Gastrocnemius medialis (tissue), 4 donors: ENCODE results near the gene CACNA1H. TPM values are rescaled to one million over a fixed set of nuclear protein-coding genes. Genes with fewer than 3 reads are reported as not detected.
"Not testable (repeated sequence)": the region's sequence is repeated elsewhere in the genome, so short reads cannot be mapped to it uniquely, and the experiment has no call there.

Source experiments
- ATAC-seq, 2 donors: fragments of 150-250 bp; one replicate each; pipeline ENCODE4 v1.9.1; 2016
- DNase-seq, 2 donors: peaks; one replicate each; pipeline ENCODE4 v3.0.0-alpha.2; 2019
- H3K27ac ChIP-seq, 4 donors: fragments of 200-600 bp; sonication (generic); 1 replicate in 1 of 4; 2 replicates in 3 of 4; pipeline ENCODE4 v1.5.1; 2016 to 2018; ENCODE audit warnings: mild to moderate bottlenecking in 2 of 4, moderate library complexity in 1 of 4
- H3K27me3 ChIP-seq, 3 donors: fragments of 200-600 bp; sonication (generic) in 2 of 3; 1 replicate in 1 of 3; 2 replicates in 2 of 3; pipeline versions ENCODE4 v1.5.1 to v1.6.0; 2016 to 2019; ENCODE audit warnings: mild to moderate bottlenecking in 1 of 3, moderate library complexity in 1 of 3
- H3K36me3 ChIP-seq, 2 donors: fragments of 200-600 bp; sonication (generic) in 1 of 2; one replicate each; pipeline ENCODE4 v1.5.1; 2017 to 2018
- H3K4me1 ChIP-seq, 2 donors: fragments of 200-600 bp; sonication (generic) in 1 of 2; one replicate each; pipeline ENCODE4 v1.5.1; 2016 to 2017; ENCODE audit warnings: mild to moderate bottlenecking in 2 of 2
- H3K4me3 ChIP-seq, 4 donors: fragments of 200-600 bp; sonication (generic) in 3 of 4; 1 replicate in 1 of 4; 2 replicates in 3 of 4; pipeline ENCODE4 v1.5.1; 2016 to 2019; ENCODE audit warnings: mild to moderate bottlenecking in 2 of 4
- H3K9me3 ChIP-seq, 3 donors: fragments of 200-600 bp; sonication (generic) in 2 of 3; 1 replicate in 1 of 3; 2 replicates in 2 of 3; pipeline ENCODE4 v1.5.1; 2016 to 2019
- POLR2A ChIP-seq, 2 donors: fragments of 450-650 bp; IDR thresholded peaks; one replicate each; pipeline ENCODE4 v1.6.1; 2017; ENCODE audit warnings: antibody characterized with exemption in 2 of 2, mild to moderate bottlenecking in 2 of 2, moderate library complexity in 2 of 2
- in situ Hi-C, 4 donors: fragments of 200-750 bp; cut with MboI; loops; one replicate each; pipeline versions ENCODE4 v1.15.0 to v1.8.0; 2017; ENCODE audit warnings: low sequenced_read_pairs in 4 of 4
- intact Hi-C: fragments of 100-400 bp; cut with DNase I; formaldehyde crosslinking; loops from one replicate; pipeline ENCODE4 v1.15.1; 2023; ENCODE audit warnings: low total_unique reads
- total RNA-seq, 4 donors: library from RNA; depleted of rRNA; stranded (reverse); fragments of >200 nt; gene quantifications; one replicate each; pipeline versions ENCODE4 v1.1.0 to v1.2.3, GENCODE V29; 2016
- TF ChIP-seq, protein P1 (sequence below), 5 experiments: fragments of 450-650 bp in 3 of 5; fragments of 200-600 bp in 2 of 5; sonication (generic) in 2 of 5; IDR thresholded peaks in 4 of 5; conservative IDR thresholded peaks in 1 of 5; 1 replicate in 4 of 5; 2 replicates in 1 of 5; pipeline ENCODE4 v1.5.1; 2016 to 2019; ENCODE audit warnings: antibody characterized with exemption in 5 of 5, mild to moderate bottlenecking in 3 of 5, moderate library complexity in 3 of 5

Gene CACNA1H
- total RNA-seq, 4 donors from 2014 or later: 3.7 to 12.8 (median 4.5) TPM

GRCh38 chr16:1182316-1182671 lies 29.4 kb downstream of the CACNA1H start:
- Histone ChIP-seq H3K27me3 (peaks cover 17 to 58% (median 55%) of the 10 kb centered on the region in 3 donors), H3K9me3 (no peaks in the 10 kb centered on the region), H3K27ac (peak overlapping the region in 2 of 4 donors; percentile 58 to 64), H3K4me1 (peaks cover 0 to 7% of the 10 kb centered on the region in 2 donors), H3K4me3 (no peak overlapping the region), H3K36me3 (no peaks in the 10 kb centered on the region)
- no peak for ATAC-seq
- intact Hi-C loops (no loop called here), in situ Hi-C loops (no loop called here)
- DNase-seq: peak; percentile 6 to 35
- no peak for TF ChIP-seq POLR2A (IDR thresholded peaks at IDR 0.05)
- TF ChIP-seq, protein P1, sequence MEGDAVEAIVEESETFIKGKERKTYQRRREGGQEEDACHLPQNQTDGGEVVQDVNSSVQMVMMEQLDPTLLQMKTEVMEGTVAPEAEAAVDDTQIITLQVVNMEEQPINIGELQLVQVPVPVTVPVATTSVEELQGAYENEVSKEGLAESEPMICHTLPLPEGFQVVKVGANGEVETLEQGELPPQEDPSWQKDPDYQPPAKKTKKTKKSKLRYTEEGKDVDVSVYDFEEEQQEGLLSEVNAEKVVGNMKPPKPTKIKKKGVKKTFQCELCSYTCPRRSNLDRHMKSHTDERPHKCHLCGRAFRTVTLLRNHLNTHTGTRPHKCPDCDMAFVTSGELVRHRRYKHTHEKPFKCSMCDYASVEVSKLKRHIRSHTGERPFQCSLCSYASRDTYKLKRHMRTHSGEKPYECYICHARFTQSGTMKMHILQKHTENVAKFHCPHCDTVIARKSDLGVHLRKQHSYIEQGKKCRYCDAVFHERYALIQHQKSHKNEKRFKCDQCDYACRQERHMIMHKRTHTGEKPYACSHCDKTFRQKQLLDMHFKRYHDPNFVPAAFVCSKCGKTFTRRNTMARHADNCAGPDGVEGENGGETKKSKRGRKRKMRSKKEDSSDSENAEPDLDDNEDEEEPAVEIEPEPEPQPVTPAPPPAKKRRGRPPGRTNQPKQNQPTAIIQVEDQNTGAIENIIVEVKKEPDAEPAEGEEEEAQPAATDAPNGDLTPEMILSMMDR (IDR thresholded peaks at IDR 0.05 in 4 of 5, conservative IDR thresholded peaks at IDR 0.05 in 1 of 5): no peak

GRCh38 chr16:1182950-1183907 lies 30.3 kb downstream of the CACNA1H start:
- ATAC-seq (no peak), DNase-seq (no peak)
- H3K27ac ChIP-seq: peak overlapping the region in 2 of 4 donors; percentile 58 to 64
- H3K4me3 ChIP-seq: no peak overlapping the region
- H3K9me3 ChIP-seq: no peaks in the 10 kb centered on the region
- no peaks in the 10 kb centered on the region for H3K36me3 ChIP-seq
- in situ Hi-C loops: no loop called here
- peaks cover 17 to 55% (median 55%) of the 10 kb centered on the region in 3 donors for H3K27me3 ChIP-seq
- intact Hi-C loops: no loop called here
- TF ChIP-seq POLR2A (IDR thresholded peaks at IDR 0.05): no peak
- TF ChIP-seq, protein P1 (IDR thresholded peaks at IDR 0.05 in 4 of 5, conservative IDR thresholded peaks at IDR 0.05 in 1 of 5): no peak
- H3K4me1 ChIP-seq: peaks cover 0 to 7% of the 10 kb centered on the region in 2 donors

- Histone ChIP-seq H3K9me3 (no peaks in the 10 kb centered on the region), H3K36me3 (no peaks in the 10 kb centered on the region), H3K4me1 (peaks cover 0 to 7% of the 10 kb centered on the region in 2 donors), H3K27me3 (peaks cover 17 to 46% (median 45%) of the 10 kb centered on the region in 3 donors), H3K27ac (no peak overlapping the region), H3K4me3 (no peak overlapping the region)
- intact Hi-C loops (no loop called here), in situ Hi-C loops (no loop called here)
- TF ChIP-seq, protein P1 (IDR thresholded peaks at IDR 0.05 in 4 of 5, conservative IDR thresholded peaks at IDR 0.05 in 1 of 5): no peak
- TF ChIP-seq POLR2A (IDR thresholded peaks at IDR 0.05): no peak
- DNase-seq (no peak), ATAC-seq (no peak)
Measured at GRCh38 chr16:1184156-1184868, 31.4 kb downstream of the CACNA1H start.

DNA sequence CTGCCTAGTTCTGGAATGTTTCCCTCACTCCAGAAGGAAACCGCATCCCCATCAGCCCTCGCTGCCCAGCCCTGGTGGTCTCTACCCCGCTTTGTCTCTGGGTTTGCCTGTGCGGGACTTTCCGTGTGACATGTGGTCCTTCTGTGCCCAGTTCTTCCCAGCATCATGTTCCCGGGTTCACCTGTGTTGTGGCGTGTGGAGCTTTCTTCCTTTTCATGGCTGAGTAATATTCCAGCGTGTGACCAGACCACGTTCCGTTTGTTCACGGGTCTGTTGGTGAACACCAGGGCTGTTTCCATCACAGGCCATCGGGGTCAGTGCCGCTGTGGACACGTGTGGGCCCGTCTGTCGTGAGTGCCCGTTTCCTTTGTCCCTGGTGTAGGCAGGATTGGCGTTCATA lies 32.1 kb downstream of the CACNA1H start:
- H3K4me1 ChIP-seq: peaks cover 0 to 7% of the 10 kb centered on the region in 2 donors
- no peak overlapping the region for H3K27ac ChIP-seq
- H3K36me3 ChIP-seq: no peaks in the 10 kb centered on the region
- peaks cover 17 to 45% (median 44%) of the 10 kb centered on the region in 3 donors for H3K27me3 ChIP-seq
- H3K9me3 ChIP-seq: no peaks in the 10 kb centered on the region
- intact Hi-C loops (no loop called here), in situ Hi-C loops (no loop called here)
- no peak overlapping the region for H3K4me3 ChIP-seq
- TF ChIP-seq, protein P1 (IDR thresholded peaks at IDR 0.05 in 4 of 5, conservative IDR thresholded peaks at IDR 0.05 in 1 of 5): no peak
- no peak for TF ChIP-seq POLR2A (IDR thresholded peaks at IDR 0.05)
- ATAC-seq (no peak), DNase-seq (no peak)

DNA sequence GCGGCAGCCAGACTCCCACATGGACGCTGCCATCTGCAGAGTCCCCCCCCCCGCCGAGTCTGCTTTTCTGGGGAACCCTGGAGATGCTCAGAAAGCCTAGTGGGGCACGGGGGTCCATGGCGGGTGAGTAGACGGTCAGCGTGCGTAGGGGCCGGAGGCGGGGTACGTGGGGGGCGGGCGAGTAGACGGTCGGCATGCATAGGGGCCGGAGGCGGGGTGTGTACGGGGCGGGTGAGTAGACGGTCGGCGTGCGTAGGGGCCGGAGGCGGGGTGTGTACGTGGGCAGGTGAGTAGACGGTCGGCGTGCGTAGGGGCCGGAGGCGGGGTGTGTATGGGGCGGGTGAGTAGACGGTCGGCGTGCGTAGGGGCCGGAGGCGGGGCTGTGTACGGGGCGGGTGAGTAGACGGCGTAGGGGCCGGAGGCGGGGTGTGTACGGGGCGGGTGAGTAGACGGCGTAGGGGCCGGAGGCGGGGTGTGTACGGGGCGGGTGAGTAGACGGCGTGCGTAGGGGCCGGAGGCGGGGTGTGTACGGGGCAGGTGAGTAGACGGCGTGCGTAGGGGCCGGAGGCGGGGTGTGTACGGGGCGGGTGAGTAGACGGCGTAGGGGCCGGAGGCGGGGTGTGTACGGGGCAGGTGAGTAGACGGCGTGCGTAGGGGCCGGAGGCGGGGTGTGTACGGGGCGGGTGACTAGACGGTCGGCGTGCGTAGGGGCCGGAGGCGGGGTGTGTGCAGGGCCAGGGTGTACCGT lies 32.7 kb downstream of the CACNA1H start:
- H3K27ac ChIP-seq, intact Hi-C loops: not testable (repeated sequence)

More for the DNA sequence above, 32.7 kb downstream of the CACNA1H start:
- H3K4me1 ChIP-seq, H3K36me3 ChIP-seq, in situ Hi-C loops, ATAC-seq, H3K9me3 ChIP-seq, DNase-seq, H3K4me3 ChIP-seq: not testable (repeated sequence)
- peaks cover 21 to 39% (median 38%) of the 10 kb centered on the region in 3 donors for H3K27me3 ChIP-seq
